HepG2 (cell line): ENCODE data around the gene TXLNA. TPM values are rescaled to one million over a fixed set of nuclear protein-coding genes. Genes with fewer than 3 reads are reported as not detected.

Experiments
- ARID4A ChIP-seq: sonication (generic); formaldehyde crosslinking; IDR thresholded peaks from 2 replicates; pipeline ENCODE4 v1.5.0; 2020; ENCODE audit warnings: mild to moderate bottlenecking, missing genetic modification reagents, borderline replicate concordance
- CREB1 ChIP-seq, 2 experiments: fragments of 450-650 bp in 1 of 2; IDR thresholded peaks; 2 replicates each; pipeline ENCODE4 v1.6.1; 2016 to 2017; ENCODE audit warnings: control low read depth in 1 of 2, mild to moderate bottlenecking in 1 of 2, missing compliant biosample characterization in 1 of 2, missing genetic modification characterization in 1 of 2
- CREM ChIP-seq, 2 experiments: sonication (generic) in 1 of 2; formaldehyde crosslinking in 1 of 2; IDR thresholded peaks; 2 replicates each; pipeline versions ENCODE4 v1.4.0 to v1.6.1; 2016 to 2020; ENCODE audit warnings: antibody characterized with exemption in 1 of 2, mild to moderate bottlenecking in 1 of 2, missing genetic modification reagents in 1 of 2
- FOXC1 ChIP-seq: sonication (generic); formaldehyde crosslinking; IDR thresholded peaks from 2 replicates; pipeline ENCODE4 v1.8.0; 2022; ENCODE audit warnings: mild to moderate bottlenecking, missing genetic modification reagents, borderline replicate concordance
- JUN ChIP-seq: sonication (generic); formaldehyde crosslinking; IDR thresholded peaks from 2 replicates; pipeline ENCODE4 v1.4.0; 2020; ENCODE audit warnings: mild to moderate bottlenecking, missing genetic modification reagents
- PAX8 ChIP-seq: sonication (generic); formaldehyde crosslinking; IDR thresholded peaks from 2 replicates; pipeline ENCODE4 v1.8.0; 2022; ENCODE audit warnings: mild to moderate bottlenecking, missing genetic modification reagents, borderline replicate concordance
- SSRP1 ChIP-seq: IDR thresholded peaks from 2 replicates; pipeline ENCODE4 v1.6.1; 2016; ENCODE audit warnings: control low read depth
- SUZ12 ChIP-seq: fragments of 150-350 bp; IDR thresholded peaks from 2 replicates; pipeline ENCODE4 v1.6.1; 2014; ENCODE audit warnings: low read depth, low read length
- SYNCRIP ChIP-seq: fragments of 200-400 bp; formaldehyde crosslinking; IDR thresholded peaks from 2 replicates; pipeline ENCODE4 v1.6.1; 2018; ENCODE audit warnings: mild to moderate bottlenecking, low read depth, low read length; ENCODE audit not compliant: insufficient read depth
- TRIM24 ChIP-seq: sonication (generic); formaldehyde crosslinking; IDR thresholded peaks from 2 replicates; pipeline ENCODE4 v1.8.0; 2022; ENCODE audit warnings: mild to moderate bottlenecking, missing genetic modification reagents
- ZBTB21 ChIP-seq: sonication (generic); formaldehyde crosslinking; IDR thresholded peaks from 2 replicates; pipeline ENCODE4 v1.4.0; 2020; ENCODE audit warnings: missing genetic modification reagents
- ZFP91 ChIP-seq: sonication (generic); formaldehyde crosslinking; IDR thresholded peaks from 2 replicates; pipeline ENCODE4 v1.9.0; 2022; ENCODE audit warnings: missing genetic modification reagents, mild to moderate bottlenecking, borderline replicate concordance
- ZNF276 ChIP-seq: sonication (generic); formaldehyde crosslinking; IDR thresholded peaks from 2 replicates; pipeline ENCODE4 v1.4.0; 2020; ENCODE audit warnings: mild to moderate bottlenecking, low read depth, missing genetic modification reagents
- ZNF619 ChIP-seq: sonication (generic); formaldehyde crosslinking; IDR thresholded peaks from 2 replicates; pipeline ENCODE4 v1.4.0; 2020; ENCODE audit warnings: mild to moderate bottlenecking, missing genetic modification reagents
- ZNF776 ChIP-seq: sonication (generic); formaldehyde crosslinking; IDR thresholded peaks from 2 replicates; pipeline ENCODE4 v1.4.0; 2020; ENCODE audit warnings: mild to moderate bottlenecking, missing genetic modification reagents
- ZNF784 ChIP-seq: sonication (generic); formaldehyde crosslinking; IDR thresholded peaks from 2 replicates; pipeline ENCODE4 v1.5.1; 2020; ENCODE audit warnings: missing genetic modification reagents, mild to moderate bottlenecking, borderline replicate concordance
- ZNF792 ChIP-seq: IDR thresholded peaks from 2 replicates; pipeline ENCODE4 v1.6.1; 2016
- polyA plus RNA-seq, 8 experiments: library from polyadenylated mRNA; depleted of rRNA in 3 of 8; stranded (reverse) in 7 of 8; unstranded in 1 of 8; fragments of >200 nt; fragmentation: Illumina TruSeq in 4 of 8; extraction: Trizol in 4 of 8; gene quantifications; 2 replicates each; pipeline versions ENCODE4 v1.2.1 to v1.2.3, GENCODE V29; 2011 to 2016; ENCODE audit warnings: low read depth in 4 of 8, missing spikeins in 1 of 8, mixed read lengths in 1 of 8; ENCODE audit not compliant: insufficient read depth in 1 of 8
- total RNA-seq, 5 experiments: library from RNA; depleted of rRNA; stranded (reverse); fragments of >200 nt; fragmentation: Illumina TruSeq; extraction: Trizol; gene quantifications; 2 replicates each; pipeline ENCODE4 v1.2.3, GENCODE V29; 2016; ENCODE audit warnings: low read depth in 1 of 5
- TF ChIP-seq, protein P1 (sequence below): sonication (generic); formaldehyde crosslinking; IDR thresholded peaks from 2 replicates; pipeline ENCODE4 v1.8.0; 2022; ENCODE audit warnings: mild to moderate bottlenecking, missing genetic modification reagents; ENCODE audit not compliant: insufficient replicate concordance

Gene TXLNA
- total and polyA plus RNA-seq, 2 of the 13 experiments (the other 11 are each of a cell fraction or from before 2014, with no cell fraction given), result 29.6 to 67.8 TPM

- TF ChIP-seq CREM (IDR thresholded peaks at IDR 0.05), result peak; percentile 86
- TF ChIP-seq CREM (CRISPR knock-in tag; IDR thresholded peaks at IDR 0.05), result no peak
- TF ChIP-seq TRIM24 (CRISPR knock-in tag), result no peak
- TF ChIP-seq, protein P1, sequence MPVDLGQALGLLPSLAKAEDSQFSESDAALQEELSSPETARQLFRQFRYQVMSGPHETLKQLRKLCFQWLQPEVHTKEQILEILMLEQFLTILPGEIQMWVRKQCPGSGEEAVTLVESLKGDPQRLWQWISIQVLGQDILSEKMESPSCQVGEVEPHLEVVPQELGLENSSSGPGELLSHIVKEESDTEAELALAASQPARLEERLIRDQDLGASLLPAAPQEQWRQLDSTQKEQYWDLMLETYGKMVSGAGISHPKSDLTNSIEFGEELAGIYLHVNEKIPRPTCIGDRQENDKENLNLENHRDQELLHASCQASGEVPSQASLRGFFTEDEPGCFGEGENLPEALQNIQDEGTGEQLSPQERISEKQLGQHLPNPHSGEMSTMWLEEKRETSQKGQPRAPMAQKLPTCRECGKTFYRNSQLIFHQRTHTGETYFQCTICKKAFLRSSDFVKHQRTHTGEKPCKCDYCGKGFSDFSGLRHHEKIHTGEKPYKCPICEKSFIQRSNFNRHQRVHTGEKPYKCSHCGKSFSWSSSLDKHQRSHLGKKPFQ (CRISPR knock-in tag), result peak; percentile 59
- TF ChIP-seq JUN (CRISPR knock-in tag), result no peak
- TF ChIP-seq FOXC1 (CRISPR knock-in tag), result no peak
- peak; percentile 89 for TF ChIP-seq ZBTB21
- TF ChIP-seq ZNF619, result peak; percentile 63; the same call in 1 of the 2 replicates
- peak; percentile 50; the same call in 1 of the 2 replicates for TF ChIP-seq ZFP91 (CRISPR knock-in tag)
- TF ChIP-seq ZNF776 (CRISPR knock-in tag), result 0 out of 2 replicates have a peak, but pooled peaks have one; percentile 58
- no peak for TF ChIP-seq SSRP1
- peak; percentile 58; the same call in 1 of the 2 replicates for TF ChIP-seq ZNF784 (CRISPR knock-in tag)
- 0 out of 2 replicates have a peak, but pooled peaks have one; percentile 32 for TF ChIP-seq PAX8 (CRISPR knock-in tag)
- no peak for TF ChIP-seq SYNCRIP
- TF ChIP-seq CREB1 (IDR thresholded peaks at IDR 0.05), result peak; percentile 85
- TF ChIP-seq CREB1 (CRISPR knock-in tag; IDR thresholded peaks at IDR 0.05), result peak; percentile 95
- no peak for TF ChIP-seq ZNF792
- TF ChIP-seq ARID4A (CRISPR knock-in tag), result peak; percentile 97
- TF ChIP-seq ZNF276 (CRISPR knock-in tag), result no peak; the same call in 1 of the 2 replicates
- no peak for TF ChIP-seq SUZ12
These were observed 42.7 kb downstream of the TXLNA start, which contains the start of the genes EIF3I and TMEM234 (continued) for GRCh38 chr1:32221980-32222755.
